IMR-90 (cell line): ENCODE data around the gene GNAI1. TPM values are rescaled to one million over a fixed set of nuclear protein-coding genes. Genes with fewer than 3 reads are reported as not detected.

Experiments used
- ATAC-seq: fragments of 200-7000 bp; cut with Tn5 transposase; 2 replicates; pipeline ENCODE4 v1.9.1; 2020; ENCODE audit warnings: low read depth, mild to moderate bottlenecking, moderate library complexity
- BruUV-seq: library from RNA; stranded (reverse); fragments of 400-500 nt; replicated peaks from 2 replicates; lab custom pipeline; 2021; lab: Mats Ljungman, UMichigan
- CTCF ChIA-PET: fragments of 300-600 bp; formaldehyde crosslinking; extraction: SDS; loops from one replicate; lab custom pipeline; 2021; ENCODE audit warnings: antibody characterized with exemption; lab: Yijun Ruan, JAX
- POLR2A ChIA-PET: fragments of 300-600 bp; sonication (Branson Sonifier 250); formaldehyde crosslinking; loops from one replicate; lab custom pipeline; 2022; ENCODE audit warnings: antibody characterized with exemption; ENCODE audit not compliant: unreplicated experiment; lab: Charles Lee
- DNase-seq: peaks from one replicate; pipeline ENCODE4 v3.0.0; 2013
- H2AFZ ChIP-seq: replicated peaks from 2 replicates; pipeline ENCODE3; 2013; ENCODE audit warnings: low read length, mild to moderate bottlenecking; ENCODE audit not compliant: poor library complexity
- H2AK5ac ChIP-seq: 2 replicates; pipeline ENCODE4 v1.6.1; 2013; ENCODE audit warnings: low read depth, low read length, inconsistent platforms
- H2AK9ac ChIP-seq: replicated peaks from 2 replicates; pipeline ENCODE3; 2013; ENCODE audit warnings: mild to moderate bottlenecking, low read depth, low read length, moderate library complexity; ENCODE audit not compliant: poor library complexity
- H2BK120ac ChIP-seq: 2 replicates; pipeline ENCODE4 v1.6.1; 2013; ENCODE audit warnings: low read depth, low read length, inconsistent platforms
- H2BK15ac ChIP-seq: 3 replicates; pipeline ENCODE4 v1.6.1; 2013; ENCODE audit warnings: low read depth, low read length, inconsistent platforms
- H2BK20ac ChIP-seq: 2 replicates; pipeline ENCODE4 v1.6.1; 2013; ENCODE audit warnings: low read depth, mild to moderate bottlenecking, inconsistent platforms, low read length, moderate library complexity
- H2BK5ac ChIP-seq: 2 replicates; pipeline ENCODE4 v1.6.1; 2013; ENCODE audit warnings: mild to moderate bottlenecking, low read depth, low read length, inconsistent platforms; ENCODE audit not compliant: poor library complexity, severe bottlenecking
- H3K14ac ChIP-seq: replicated peaks from 2 replicates; pipeline ENCODE4 v1.6.1; 2013; ENCODE audit warnings: low read depth, low read length, inconsistent platforms
- H3K18ac ChIP-seq: 2 replicates; pipeline ENCODE4 v1.6.1; 2013; ENCODE audit warnings: low read depth, low read length, control low read depth
- H3K23ac ChIP-seq: 2 replicates; pipeline ENCODE4 v1.6.1; 2013; ENCODE audit warnings: low read depth, low read length, inconsistent platforms
- H3K27ac ChIP-seq: 2 replicates; pipeline ENCODE4 v1.5.1; 2013; ENCODE audit warnings: mild to moderate bottlenecking, control low read depth, low read length; ENCODE audit not compliant: insufficient read depth
- H3K27me3 ChIP-seq: 2 replicates; pipeline ENCODE4 v1.6.1; 2013; ENCODE audit warnings: low read length; ENCODE audit not compliant: control insufficient read depth, insufficient read depth
- H3K36me3 ChIP-seq: 2 replicates; pipeline ENCODE4 v1.6.1; 2013; ENCODE audit warnings: low read length, mixed read lengths; ENCODE audit not compliant: control insufficient read depth, insufficient read depth
- H3K4ac ChIP-seq: 2 replicates; pipeline ENCODE4 v1.6.1; 2013; ENCODE audit warnings: low read depth, low read length, inconsistent platforms
- H3K4me1 ChIP-seq: 2 replicates; pipeline ENCODE4 v1.6.1; 2013; ENCODE audit warnings: low read length, mixed read lengths; ENCODE audit not compliant: control insufficient read depth, insufficient read depth
- H3K4me2 ChIP-seq: 2 replicates; pipeline ENCODE4 v1.6.1; 2013; ENCODE audit warnings: low read depth, mild to moderate bottlenecking, control low read depth, low read length, moderate library complexity
- H3K4me3 ChIP-seq: 2 replicates; pipeline ENCODE4 v1.5.1; 2013; ENCODE audit warnings: low read depth, mild to moderate bottlenecking, control low read depth, low read length, moderate library complexity; ENCODE audit not compliant: insufficient read depth
- H3K56ac ChIP-seq: 2 replicates; pipeline ENCODE4 v1.6.1; 2013; ENCODE audit warnings: low read length, inconsistent platforms; ENCODE audit not compliant: insufficient read depth; ENCODE audit errors: extremely low read depth
- H3K79me1 ChIP-seq, 2 experiments: 2 replicates each; pipeline ENCODE4 v1.6.1; 2013; ENCODE audit warnings: low read length in 2 of 2, inconsistent platforms in 1 of 2, low read depth in 1 of 2
- H3K9ac ChIP-seq: 2 replicates; pipeline ENCODE4 v1.6.1; 2013; ENCODE audit warnings: low read depth, low read length, control low read depth
- H3K9me1 ChIP-seq: 2 replicates; pipeline ENCODE4 v1.6.1; 2013; ENCODE audit warnings: low read length, inconsistent platforms; ENCODE audit not compliant: insufficient read depth
- H3K9me3 ChIP-seq: 2 replicates; pipeline ENCODE4 v1.6.1; 2013; ENCODE audit warnings: low read length; ENCODE audit not compliant: control insufficient read depth, insufficient read depth
- H4K20me1 ChIP-seq: 2 replicates; pipeline ENCODE4 v1.6.1; 2013; ENCODE audit warnings: low read length, inconsistent platforms; ENCODE audit not compliant: insufficient read depth
- H4K5ac ChIP-seq: 2 replicates; pipeline ENCODE4 v1.6.1; 2013; ENCODE audit warnings: mild to moderate bottlenecking, low read depth, low read length, control low read depth
- H4K8ac ChIP-seq, 2 experiments: 2 replicates each; pipeline ENCODE4 v1.6.1; 2013; ENCODE audit warnings: low read depth in 2 of 2, low read length in 2 of 2, control low read depth in 1 of 2, inconsistent platforms in 1 of 2
- H4K91ac ChIP-seq: 2 replicates; pipeline ENCODE4 v1.6.1; 2013; ENCODE audit warnings: low read depth, low read length, inconsistent platforms; ENCODE audit not compliant: insufficient read depth
- MAZ ChIP-seq: IDR thresholded peaks from 2 replicates; pipeline ENCODE4 v1.6.1; 2012; ENCODE audit warnings: low read depth, mild to moderate bottlenecking, low read length, improper control_type of control experiment, moderate library complexity, borderline replicate concordance
- NFE2L2 ChIP-seq: fragments of 150-350 bp; IDR thresholded peaks from 2 replicates; pipeline ENCODE4 v1.6.1; 2016; ENCODE audit warnings: low read depth, mild to moderate bottlenecking, low read length
- POLR2A ChIP-seq: IDR thresholded peaks from 2 replicates; pipeline ENCODE4 v1.6.1; 2012; ENCODE audit warnings: mild to moderate bottlenecking, low read depth, low read length
- RFX5 ChIP-seq: IDR thresholded peaks from 2 replicates; pipeline ENCODE4 v1.8.0; 2012; ENCODE audit warnings: low read depth, mild to moderate bottlenecking, low read length, moderate library complexity
- SMC3 ChIP-seq: fragments of 150-350 bp; IDR thresholded peaks from 2 replicates; pipeline ENCODE4 v1.6.1; 2016; ENCODE audit warnings: low read depth, mild to moderate bottlenecking, antibody characterized with exemption, low read length, moderate library complexity
- whole genome bisulfite sequencing, 2 experiments: methylation state at CpG; one replicate each; pipeline versions ENCODE4 v1.1.5 to v1.1.7; 2013; ENCODE audit warnings: missing lambda C conversion rate in 2 of 2; ENCODE audit not compliant: insufficient read length in 1 of 2; ENCODE audit errors: extremely low coverage in 2 of 2; 5-methylcytosine and 5-hydroxymethylcytosine counted together
- dilution Hi-C: fragments of 300-500 bp; cut with HindIII; formaldehyde crosslinking; loops from one replicate; pipeline ENCODE4 v1.14.3; 2018; ENCODE audit warnings: low sequenced_read_pairs; ENCODE audit not compliant: unreplicated experiment
- in situ Hi-C: fragments of 300-500 bp; cut with MboI; formaldehyde crosslinking; loops from 3 replicates; pipeline ENCODE4 v1.14.3; 2019; ENCODE audit warnings: low sequenced_read_pairs, inconsistent platforms, mixed read lengths
- intact Hi-C: fragments of 100-400 bp; cut with micrococcal nuclease; formaldehyde crosslinking; loops from 2 replicates; pipeline ENCODE4 v1.10.0; 2022
- polyA plus RNA-seq, 3 experiments: library from polyadenylated mRNA; depleted of rRNA; stranded (reverse); fragments of >200 nt; gene quantifications; 2 replicates each; pipeline ENCODE4 v1.2.3, GENCODE V29; 2012; ENCODE audit warnings: low replicate concordance in 1 of 3
- total RNA-seq: library from RNA; depleted of rRNA; stranded (reverse); fragments of >200 nt; gene quantifications from 2 replicates; pipeline ENCODE4 v1.2.3, GENCODE V29; 2012
- TF ChIP-seq, protein P1 (sequence below): fragments of 150-350 bp; IDR thresholded peaks from 2 replicates; pipeline ENCODE4 v1.6.1; 2017; ENCODE audit warnings: mild to moderate bottlenecking, antibody characterized with exemption, low read length, low read depth

The GNAI1 gene
- total and polyA plus RNA-seq, 2 of the 4 experiments (the other 2 are of a cell fraction), result 21.1 to 26.5 TPM

- Histone ChIP-seq H3K4me2 (peak overlapping the region; percentile 45), H2BK15ac (peak overlapping the region; percentile 69; the same call in 2 of the 3 replicates), H2AFZ (peak overlapping the region; percentile 60), H3K27ac (peak overlapping the region; percentile 43), H3K79me1 (no peaks in the 10 kb centered on the region), H3K23ac (peak overlapping the region; percentile 55), H3K4me3 (no peak overlapping the region), H3K56ac (peak overlapping the region; percentile 79), H2BK5ac (peak overlapping the region; percentile 75), H4K91ac (peak overlapping the region; percentile 65), H3K9me3 (no peaks in the 10 kb centered on the region), H3K36me3 (no peaks in the 10 kb centered on the region), H3K18ac (peak overlapping the region; percentile 78), H3K27me3 (no peaks in the 10 kb centered on the region), H2BK120ac (peak overlapping the region; percentile 81), H2AK5ac (peak overlapping the region; percentile 1; the same call in 1 of the 2 replicates), H4K5ac (peak overlapping the region; percentile 70), H2BK20ac (peak overlapping the region; percentile 82), H3K9ac (no peak overlapping the region), H3K14ac (peak overlapping the region; percentile 70), H3K9me1 (no peaks in the 10 kb centered on the region), H3K4me1 (peaks cover 6% of the 10 kb centered on the region), H4K20me1 (no peaks in the 10 kb centered on the region; the same call in 1 of the 2 replicates), H4K8ac (peak overlapping the region in 1 of 2 experiments; percentile 68; a peak in 2 of 4 replicates), H2AK9ac (peak overlapping the region; percentile 12), H3K4ac (peak overlapping the region; percentile 59)
- DNase-seq (peak; percentile 82), ATAC-seq (peak; percentile 76)
- POLR2A ChIA-PET, result no interaction called here
- intact Hi-C loops (loop anchor here (10.0 kb wide), 1 partner anchor 568 kb away; no protein-coding TSS in a partner anchor), in situ Hi-C loops (loop anchor here (25.0 kb wide), 1 partner anchor 575 kb away; no protein-coding TSS in a partner anchor), dilution Hi-C loops (no loop called here)
- CTCF ChIA-PET, result interaction anchor here (0.8 kb wide), 1 partner anchor 8 kb away, joined by 6 read pairs; no protein-coding TSS in a partner anchor
- no TSS peak for BruUV-seq
- WGBS, 2 experiments, result 49% methylated on average over 2 of the region's 11 CpGs; no CpG with 5 or more reads in 1 of the 2 experiments
- no peak for TF ChIP-seq RFX5
- no peak for TF ChIP-seq POLR2A
- TF ChIP-seq SMC3, result no peak
- TF ChIP-seq MAZ, result no peak
- no peak for TF ChIP-seq NFE2L2
- TF ChIP-seq, protein P1, sequence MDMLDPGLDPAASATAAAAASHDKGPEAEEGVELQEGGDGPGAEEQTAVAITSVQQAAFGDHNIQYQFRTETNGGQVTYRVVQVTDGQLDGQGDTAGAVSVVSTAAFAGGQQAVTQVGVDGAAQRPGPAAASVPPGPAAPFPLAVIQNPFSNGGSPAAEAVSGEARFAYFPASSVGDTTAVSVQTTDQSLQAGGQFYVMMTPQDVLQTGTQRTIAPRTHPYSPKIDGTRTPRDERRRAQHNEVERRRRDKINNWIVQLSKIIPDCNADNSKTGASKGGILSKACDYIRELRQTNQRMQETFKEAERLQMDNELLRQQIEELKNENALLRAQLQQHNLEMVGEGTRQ, result no peak
These were observed 47.4 kb upstream of the GNAI1 start for GRCh38 chr7:80087051-80087770.
